ENCODE measurements around the gene USP21.
"Not testable (repeated sequence)": the region's sequence is repeated elsewhere in the genome, so short reads cannot be mapped to it uniquely, and the experiment has no call there.

GRCh38 chr1:161115961-161116360 is 43.3 kb upstream of the USP21 start:
- TF ChIP-seq CTCF (IDR thresholded peaks at IDR 0.05; ENCODE audit: low read length); EZH2 (optimal IDR thresholded peaks at IDR 0.05; ENCODE audit: low read depth, low read length): not testable (repeated sequence)

All from MM.1S (cell line).